Uterus (tissue), 4 donors: ENCODE measurements around the gene ZNF280A. TPM values are rescaled to one million over a fixed set of nuclear protein-coding genes. Genes with fewer than 3 reads are reported as not detected.
"Not testable (repeated sequence)": the region's sequence is repeated elsewhere in the genome, so short reads cannot be mapped to it uniquely, and the experiment has no call there.

ENCODE experiments used
- DNase-seq, 2 donors: peaks; one replicate each; pipeline ENCODE4 v3.0.0-alpha.2; 2019 to 2020
- H3K27ac ChIP-seq, 2 donors: fragments of 200-600 bp; sonication (generic); 1 replicate in 1 of 2; 2 replicates in 1 of 2; pipeline ENCODE4 v1.5.1; 2016 to 2018
- H3K27me3 ChIP-seq, 2 donors: fragments of 200-600 bp; sonication (generic); one replicate each; pipeline ENCODE4 v1.5.1; 2018 to 2019; ENCODE audit warnings: control low read depth in 1 of 2
- H3K36me3 ChIP-seq, 2 donors: fragments of 200-600 bp; sonication (generic); one replicate each; pipeline ENCODE4 v1.5.1; 2019; ENCODE audit warnings: control low read depth in 1 of 2
- H3K4me1 ChIP-seq, 2 donors: fragments of 200-600 bp; sonication (generic); one replicate each; pipeline ENCODE4 v1.5.1; 2018 to 2019; ENCODE audit warnings: control low read depth in 1 of 2
- H3K4me3 ChIP-seq, 2 donors: fragments of 200-600 bp; sonication (generic); 1 replicate in 1 of 2; 2 replicates in 1 of 2; pipeline ENCODE4 v1.5.1; 2018 to 2019; ENCODE audit warnings: mild to moderate bottlenecking in 1 of 2
- H3K9me3 ChIP-seq, 2 donors: fragments of 200-600 bp; sonication (generic); one replicate each; pipeline ENCODE4 v1.5.1; 2019; ENCODE audit warnings: control low read depth in 1 of 2
- CTCF ChIP-seq, 4 experiments: fragments of 200-600 bp in 2 of 4; fragments of 450-650 bp in 2 of 4; sonication (generic) in 2 of 4; IDR thresholded peaks; one replicate each; pipeline ENCODE4 v1.5.1; 2016 to 2019; ENCODE audit warnings: antibody characterized with exemption in 4 of 4, mild to moderate bottlenecking in 2 of 4, moderate library complexity in 1 of 4
- POLR2A ChIP-seq, 2 donors: fragments of 450-650 bp; IDR thresholded peaks; one replicate each; pipeline ENCODE4 v1.6.1; 2016; ENCODE audit warnings: antibody characterized with exemption in 2 of 2, mild to moderate bottlenecking in 1 of 2, moderate library complexity in 1 of 2
- intact Hi-C: fragments of 100-400 bp; cut with DNase I; formaldehyde crosslinking; loops from one replicate; pipeline ENCODE4 v1.15.1; 2023; ENCODE audit warnings: low total_unique reads
- total RNA-seq, 4 donors: library from RNA; depleted of rRNA in 3 of 4; stranded (reverse); fragments of >200 nt in 3 of 4; gene quantifications; one replicate each; pipeline versions ENCODE4 v1.1.0 to v1.2.4, GENCODE V29; 2014 to 2023
- donor health status: DM: yes; HTN: yes; CAD: no.

ZNF280A gene
- total RNA-seq, 4 donors from 2014 or later: not detected

GRCh38 chr22:22515890-22516289, 4.2 kb downstream of the ZNF280A start:
- no peaks in the 10 kb centered on the region for H3K36me3 ChIP-seq
- DNase-seq: no peak
- no peaks in the 10 kb centered on the region for H3K4me1 ChIP-seq
- no peak for TF ChIP-seq CTCF (IDR thresholded peaks at IDR 0.05)
- TF ChIP-seq POLR2A (IDR thresholded peaks at IDR 0.05): no peak
- H3K9me3 ChIP-seq: no peaks in the 10 kb centered on the region
- H3K4me3 ChIP-seq: no peak overlapping the region
- H3K27ac ChIP-seq: no peak overlapping the region
- intact Hi-C loops: no loop called here
- no peaks in the 10 kb centered on the region for H3K27me3 ChIP-seq

GRCh38 chr22:22514431-22514830, 5.6 kb downstream of the ZNF280A start:
- DNase-seq, H3K9me3 ChIP-seq, H3K4me3 ChIP-seq, H3K27me3 ChIP-seq, H3K27ac ChIP-seq, H3K36me3 ChIP-seq, intact Hi-C loops, H3K4me1 ChIP-seq: not testable (repeated sequence)

- no peaks in the 10 kb centered on the region for H3K4me1 ChIP-seq
- no peak overlapping the region for H3K27ac ChIP-seq
- H3K27me3 ChIP-seq: no peaks in the 10 kb centered on the region
- no peaks in the 10 kb centered on the region for H3K36me3 ChIP-seq
- TF ChIP-seq CTCF (IDR thresholded peaks at IDR 0.05) (no peak), POLR2A (IDR thresholded peaks at IDR 0.05) (no peak)
- no peak overlapping the region for H3K4me3 ChIP-seq
- intact Hi-C loops: no loop called here
- H3K9me3 ChIP-seq: peaks cover 0 to 7% of the 10 kb centered on the region in 2 donors
- no peak for DNase-seq
These were observed 6.5 kb downstream of the ZNF280A start for GRCh38 chr22:22513619-22514018.

- peaks cover 0 to 7% of the 10 kb centered on the region in 2 donors for H3K9me3 ChIP-seq
- H3K4me3 ChIP-seq: no peak overlapping the region
- no peaks in the 10 kb centered on the region for H3K36me3 ChIP-seq
- no peaks in the 10 kb centered on the region for H3K27me3 ChIP-seq
- no peaks in the 10 kb centered on the region for H3K4me1 ChIP-seq
- H3K27ac ChIP-seq: no peak overlapping the region
- DNase-seq: no peak
- no peak for TF ChIP-seq POLR2A (IDR thresholded peaks at IDR 0.05)
- no peak for TF ChIP-seq CTCF (IDR thresholded peaks at IDR 0.05)
- intact Hi-C loops: no loop called here
These were observed 7.1 kb downstream of the ZNF280A start for GRCh38 chr22:22512951-22513350.

GRCh38 chr22:22510833-22511232, 9.2 kb downstream of the ZNF280A start:
- DNase-seq, H3K9me3 ChIP-seq, H3K4me3 ChIP-seq, H3K27ac ChIP-seq, intact Hi-C loops, H3K27me3 ChIP-seq, H3K4me1 ChIP-seq, H3K36me3 ChIP-seq: not testable (repeated sequence)

- H3K36me3 ChIP-seq, DNase-seq, H3K4me1 ChIP-seq, H3K27me3 ChIP-seq, H3K4me3 ChIP-seq, H3K27ac ChIP-seq, H3K9me3 ChIP-seq, intact Hi-C loops: not testable (repeated sequence)
These were observed 10.2 kb downstream of the ZNF280A start for GRCh38 chr22:22509912-22510311.
